Fibroblast of skin of left biceps (primary cell): ENCODE measurements around the gene YWHAE.
A peak's percentile ranks its signal among the peaks of the same experiment; 100 is the strongest.
"Not testable (repeated sequence)": the region's sequence is repeated elsewhere in the genome, so short reads cannot be mapped to it uniquely, and the experiment has no call there.

Experiments used
- DNase-seq, 2 experiments: peaks; one replicate each; pipeline ENCODE4 v3.0.0-alpha.2; 2013; ENCODE audit warnings: low read depth in 2 of 2

Gene YWHAE

GRCh38 chr17:1374431-1375177 lies 25.4 kb downstream of the YWHAE start:
- no peak for DNase-seq

- DNase-seq = no peak
Measured at GRCh38 chr17:1373707-1374237, 26.2 kb downstream of the YWHAE start.

- DNase-seq = no peak
Measured at GRCh38 chr17:1372618-1373017, 27.4 kb downstream of the YWHAE start.

GRCh38 chr17:1371893-1372590 lies 28.0 kb downstream of the YWHAE start:
- DNase-seq = no peak

GRCh38 chr17:1368588-1368987 lies 31.4 kb downstream of the YWHAE start:
- no peak for DNase-seq

GRCh38 chr17:1367351-1367745 lies 32.7 kb downstream of the YWHAE start:
- no peak for DNase-seq

- DNase-seq = no peak
Measured at GRCh38 chr17:1366234-1366633, 33.8 kb downstream of the YWHAE start.

- DNase-seq = peak; percentile 50 to 53
Measured at GRCh38 chr17:1365445-1366039, 34.5 kb downstream of the YWHAE start.

- DNase-seq = no peak
Measured at GRCh38 chr17:1362964-1363363, 37.1 kb downstream of the YWHAE start.

- DNase-seq = no peak
Measured at GRCh38 chr17:1362065-1362848, 37.8 kb downstream of the YWHAE start.

GRCh38 chr17:1360975-1361374 lies 39.0 kb downstream of the YWHAE start:
- no peak for DNase-seq

GRCh38 chr17:1360315-1360714 lies 39.7 kb downstream of the YWHAE start:
- DNase-seq = not testable (repeated sequence)

GRCh38 chr17:1354030-1354429 lies 46.0 kb downstream of the YWHAE start:
- no peak for DNase-seq

- DNase-seq = not testable (repeated sequence)
Measured at GRCh38 chr17:1352530-1352929, 47.5 kb downstream of the YWHAE start.

GRCh38 chr17:1351971-1352370 lies 48.1 kb downstream of the YWHAE start:
- no peak for DNase-seq

- no peak for DNase-seq
Measured at GRCh38 chr17:1351275-1351674, 48.7 kb downstream of the YWHAE start.

GRCh38 chr17:1347589-1348323 lies 52.3 kb downstream of the YWHAE start:
- DNase-seq = no peak

GRCh38 chr17:1344521-1344920 lies 55.5 kb downstream of the YWHAE start:
- DNase-seq = no peak

GRCh38 chr17:1343554-1343953 lies 56.5 kb downstream of the YWHAE start:
- no peak for DNase-seq

GRCh38 chr17:1340371-1340770 lies 59.7 kb downstream of the YWHAE start:
- no peak for DNase-seq

- DNase-seq = no peak
Measured at GRCh38 chr17:1331708-1332107, 68.3 kb downstream of the YWHAE start.
